AG04450 (cell line): ENCODE measurements around the gene NPBWR2. TPM values are rescaled to one million over a fixed set of nuclear protein-coding genes. Genes with fewer than 3 reads are reported as not detected.

Experiments used
- CTCF ChIA-PET: fragments of 300-600, 350-600 bp; formaldehyde crosslinking; extraction: SDS; loops from one replicate; lab custom pipeline; 2022; ENCODE audit warnings: antibody characterized with exemption, inconsistent platforms; lab: Charles Lee
- POLR2A ChIA-PET: fragments of 350-600 bp; formaldehyde crosslinking; extraction: SDS; loops from one replicate; lab custom pipeline; 2021; ENCODE audit warnings: antibody characterized with exemption, inconsistent platforms; lab: Yijun Ruan, JAX
- DNase-seq: peaks from one replicate; pipeline ENCODE4 v3.0.0-alpha.2; 2011; ENCODE audit warnings: low read depth, low spot score
- H3K27ac ChIP-seq: one replicate; pipeline ENCODE4 v1.5.1; 2012; ENCODE audit warnings: low read depth, low read length, control low read depth
- H3K27me3 ChIP-seq: one replicate; pipeline ENCODE4 v1.6.0; 2012; ENCODE audit warnings: low read length; ENCODE audit not compliant: control insufficient read depth, insufficient read depth
- H3K4me3 ChIP-seq: 2 replicates; pipeline ENCODE4 v1.5.1; 2011; ENCODE audit warnings: mild to moderate bottlenecking, low read depth, low read length, control low read depth
- H3K9me3 ChIP-seq: 2 replicates; pipeline ENCODE4 v1.5.1; 2012; ENCODE audit warnings: low read length; ENCODE audit not compliant: control insufficient read depth, insufficient read depth
- polyA plus RNA-seq: library from polyadenylated mRNA; depleted of rRNA; stranded (reverse); fragments of >200 nt; gene quantifications from 2 replicates; pipeline ENCODE4 v1.2.3, GENCODE V29; 2011
- TF ChIP-seq, protein P1 (sequence below): IDR thresholded peaks from 2 replicates; pipeline ENCODE4 v1.5.1; 2011; ENCODE audit warnings: low read depth, low read length, control low read depth, inconsistent platforms

The NPBWR2 gene
- polyA plus RNA-seq, 1 experiment, result not detected

DNA sequence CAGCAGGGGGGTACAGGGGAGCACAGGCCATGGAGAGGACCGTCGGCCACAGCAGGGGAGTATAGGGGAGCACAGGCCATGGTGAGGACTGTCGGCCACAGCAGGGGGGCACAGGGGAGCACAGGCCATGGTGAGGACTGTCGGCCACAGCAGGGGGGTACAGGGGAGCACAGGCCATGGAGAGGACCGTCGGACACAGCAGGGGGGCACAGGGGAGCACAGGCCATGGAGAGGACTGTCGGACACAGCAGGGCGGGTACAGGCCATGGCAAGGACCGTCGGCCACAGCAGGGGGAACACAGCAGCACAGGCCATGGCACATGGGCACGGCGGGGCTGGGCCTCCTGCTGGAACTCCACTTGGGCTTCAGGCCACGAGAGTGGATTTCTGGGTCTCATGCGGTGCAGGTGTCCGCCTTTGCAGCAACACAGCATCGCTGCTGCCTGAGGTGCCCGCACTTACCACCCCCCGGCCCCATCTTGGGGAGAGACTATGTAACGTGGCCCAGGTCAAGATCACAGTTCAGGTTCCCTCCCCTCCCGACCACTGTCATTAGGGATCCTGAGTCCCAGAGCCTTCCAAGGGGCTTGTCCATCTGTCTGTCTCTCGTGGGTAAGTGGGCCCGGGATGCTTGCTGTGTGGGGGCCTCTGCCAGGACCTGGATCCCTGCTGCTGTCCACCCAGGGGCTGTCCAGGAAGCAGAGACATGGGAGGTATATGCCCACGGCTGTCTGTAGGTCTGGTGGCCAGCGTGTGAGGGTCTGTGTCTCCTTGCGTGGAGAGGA is 2.5 kb downstream of the NPBWR2 start:
- CTCF ChIA-PET, result no interaction called here
- no peak overlapping the region for H3K4me3 ChIP-seq

DNA sequence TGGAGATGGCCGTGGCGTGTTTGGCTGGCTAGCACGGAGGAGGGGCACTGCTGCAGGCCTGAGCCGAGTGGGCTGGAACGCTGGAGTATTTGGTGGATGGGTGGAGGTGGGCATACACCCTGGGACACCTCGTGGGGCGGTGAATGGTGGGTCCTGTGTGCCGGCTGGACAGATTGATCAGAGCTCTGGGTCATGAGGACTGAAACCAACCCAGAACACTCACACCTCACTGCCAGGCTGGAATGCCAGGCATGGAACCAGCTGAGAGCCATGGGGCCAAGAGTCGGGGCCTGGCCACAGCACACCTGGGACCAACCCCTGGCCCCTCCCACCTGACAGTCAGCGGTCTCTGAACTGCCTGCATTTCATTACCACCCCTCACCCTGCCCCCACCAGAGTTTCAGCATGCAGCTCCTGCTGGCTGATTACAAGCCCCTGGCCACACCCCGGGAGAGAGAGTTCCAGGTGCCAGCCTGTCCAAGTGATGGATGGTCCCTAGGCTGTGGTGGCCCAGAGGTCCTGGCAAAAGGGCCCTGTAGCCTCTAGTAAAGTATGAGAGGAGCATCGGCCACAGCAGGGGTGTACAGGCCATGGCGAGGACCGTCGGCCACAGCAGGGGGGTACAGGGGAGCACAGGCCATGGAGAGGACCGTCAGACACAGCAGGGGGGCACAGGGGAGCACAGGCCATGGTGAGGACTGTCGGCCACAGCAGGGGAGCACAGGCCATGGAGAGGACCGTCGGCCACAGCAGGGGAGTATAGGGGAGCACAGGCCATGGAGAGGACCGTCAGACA is 3.3 kb downstream of the NPBWR2 start:
- CTCF ChIA-PET, result interaction anchor here (0.6 kb wide), 1 partner anchor 867 kb away, joined by 3 read pairs; no protein-coding TSS in a partner anchor
- Histone ChIP-seq H3K27ac (no peak overlapping the region), H3K9me3 (peaks cover 4% of the 10 kb centered on the region; the same call in 1 of the 2 replicates), H3K27me3 (peaks cover 50% of the 10 kb centered on the region), H3K4me3 (no peak overlapping the region)
- DNase-seq, result no peak
- TF ChIP-seq, protein P1, sequence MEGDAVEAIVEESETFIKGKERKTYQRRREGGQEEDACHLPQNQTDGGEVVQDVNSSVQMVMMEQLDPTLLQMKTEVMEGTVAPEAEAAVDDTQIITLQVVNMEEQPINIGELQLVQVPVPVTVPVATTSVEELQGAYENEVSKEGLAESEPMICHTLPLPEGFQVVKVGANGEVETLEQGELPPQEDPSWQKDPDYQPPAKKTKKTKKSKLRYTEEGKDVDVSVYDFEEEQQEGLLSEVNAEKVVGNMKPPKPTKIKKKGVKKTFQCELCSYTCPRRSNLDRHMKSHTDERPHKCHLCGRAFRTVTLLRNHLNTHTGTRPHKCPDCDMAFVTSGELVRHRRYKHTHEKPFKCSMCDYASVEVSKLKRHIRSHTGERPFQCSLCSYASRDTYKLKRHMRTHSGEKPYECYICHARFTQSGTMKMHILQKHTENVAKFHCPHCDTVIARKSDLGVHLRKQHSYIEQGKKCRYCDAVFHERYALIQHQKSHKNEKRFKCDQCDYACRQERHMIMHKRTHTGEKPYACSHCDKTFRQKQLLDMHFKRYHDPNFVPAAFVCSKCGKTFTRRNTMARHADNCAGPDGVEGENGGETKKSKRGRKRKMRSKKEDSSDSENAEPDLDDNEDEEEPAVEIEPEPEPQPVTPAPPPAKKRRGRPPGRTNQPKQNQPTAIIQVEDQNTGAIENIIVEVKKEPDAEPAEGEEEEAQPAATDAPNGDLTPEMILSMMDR, result no peak
- POLR2A ChIA-PET, result no interaction called here

More for the DNA sequence above, 2.5 kb downstream of the NPBWR2 start:
- H3K9me3 ChIP-seq, result peaks cover 4% of the 10 kb centered on the region; the same call in 1 of the 2 replicates
- peaks cover 50% of the 10 kb centered on the region for H3K27me3 ChIP-seq
- TF ChIP-seq, protein P1, result no peak
- DNase-seq, result no peak
- POLR2A ChIA-PET, result no interaction called here
- no peak overlapping the region for H3K27ac ChIP-seq

DNA sequence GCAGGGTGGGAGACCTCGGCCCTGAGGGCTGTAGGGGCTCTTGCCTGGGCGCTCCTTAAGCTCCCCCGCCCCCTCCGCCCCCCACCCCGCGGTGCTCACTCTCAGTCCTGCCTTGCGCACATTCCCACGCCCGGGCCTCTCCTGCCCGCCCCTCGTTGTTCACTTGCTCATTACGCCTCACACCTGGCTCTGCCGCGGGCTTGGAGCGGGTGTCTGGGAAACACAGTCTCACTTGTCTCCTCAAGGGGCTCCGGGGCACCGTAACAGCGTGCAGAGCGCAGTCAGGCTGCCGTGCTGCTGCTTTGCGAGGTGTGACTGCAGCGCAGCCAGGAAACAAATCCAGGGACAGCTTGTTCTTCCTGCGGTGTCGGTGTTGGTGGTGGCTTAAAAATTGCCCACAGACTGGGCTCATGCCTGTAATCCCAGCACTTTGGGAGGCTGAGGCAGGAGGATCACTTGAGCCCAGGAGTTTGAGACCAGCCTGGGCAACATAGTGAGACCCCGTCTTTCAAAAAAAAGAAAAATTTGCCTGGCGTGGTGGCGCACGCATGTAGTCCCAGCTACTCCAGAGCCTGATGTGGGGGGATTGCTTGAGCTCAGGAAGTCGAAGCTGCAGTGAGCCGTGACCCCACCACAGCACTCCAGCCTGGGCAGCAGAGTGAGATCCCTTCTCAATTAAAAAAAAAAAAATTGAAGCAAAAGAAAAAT is 4.6 kb downstream of the NPBWR2 start:
- no peak for DNase-seq
- TF ChIP-seq, protein P1, result no peak
- Histone ChIP-seq H3K27me3 (peaks cover 46% of the 10 kb centered on the region), H3K27ac (no peak overlapping the region), H3K4me3 (no peak overlapping the region), H3K9me3 (peaks cover 4% of the 10 kb centered on the region; the same call in 1 of the 2 replicates)
- ChIA-PET POLR2A (no interaction called here), CTCF (interaction anchor here (0.6 to 0.9 kb wide), 4 partner anchors 11 to 874 kb away, joined by 3 to 9 read pairs (median 4); no protein-coding TSS in a partner anchor)

DNA sequence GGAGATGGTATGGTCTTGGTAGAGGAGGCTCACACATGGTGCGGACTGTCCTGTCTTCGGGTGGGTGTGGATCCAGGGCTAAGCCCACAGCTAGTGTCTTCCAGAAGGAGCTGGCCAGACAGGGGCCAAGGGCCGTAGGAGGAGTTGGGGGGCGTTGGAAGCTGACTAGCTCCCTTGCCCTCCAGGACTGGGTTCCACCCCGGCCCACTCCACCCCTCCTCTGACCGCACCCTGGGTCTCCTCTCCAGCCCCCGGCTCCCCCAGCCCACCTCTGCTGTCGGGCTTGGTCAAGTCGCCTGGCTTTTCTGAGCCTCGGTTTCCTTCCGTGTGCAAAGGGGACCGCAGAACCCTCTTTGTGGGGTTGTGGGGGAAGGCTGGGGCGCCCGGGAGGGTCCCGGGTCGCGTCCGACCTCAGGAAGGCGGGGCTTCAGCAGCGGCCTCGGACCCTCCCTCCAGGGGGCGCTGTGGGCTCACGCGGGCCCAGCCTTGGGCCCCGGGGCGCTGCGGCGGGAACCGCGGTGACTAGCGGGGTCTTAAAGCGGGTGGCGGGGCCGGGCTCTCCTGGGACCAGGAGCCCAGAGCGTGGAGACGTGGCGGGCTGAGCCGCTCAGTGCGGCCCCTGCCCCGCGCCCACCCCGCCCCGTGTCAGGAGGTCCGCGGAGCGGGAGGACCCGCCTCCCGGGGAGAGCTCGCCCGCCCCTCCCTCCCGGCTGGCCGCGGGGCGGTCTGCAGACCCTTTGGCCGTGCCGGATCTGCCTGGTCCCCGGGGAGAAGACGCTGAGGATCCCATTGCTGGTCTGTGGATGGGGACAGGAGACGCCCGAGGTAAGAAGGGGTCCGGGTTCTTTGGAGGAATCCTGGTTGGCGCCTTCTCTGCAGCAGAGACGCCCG is 5.4 kb downstream of the NPBWR2 start:
- Histone ChIP-seq H3K4me3 (no peak overlapping the region), H3K27ac (no peak overlapping the region), H3K9me3 (peaks cover 4% of the 10 kb centered on the region; the same call in 1 of the 2 replicates), H3K27me3 (peaks cover 40% of the 10 kb centered on the region)
- no peak for DNase-seq
- CTCF ChIA-PET, result interaction anchor here (0.6 to 0.9 kb wide), 4 partner anchors 12 to 873 kb away, joined by 3 to 9 read pairs (median 4); no protein-coding TSS in a partner anchor
- POLR2A ChIA-PET, result no interaction called here
- TF ChIP-seq, protein P1, result peak; percentile 51
